Mesenchymal stem cell (in vitro differentiated cells and primary cell): Measurements from ENCODE around the gene PRKAB2.

ENCODE experiments used
- DNase-seq: peaks from one replicate; pipeline ENCODE4 v3.0.0-alpha.2; 2013
- H2AFZ ChIP-seq: one replicate; pipeline ENCODE4 v1.6.1; 2013; ENCODE audit warnings: low read depth, mild to moderate bottlenecking, control low read depth, inconsistent platforms, low read length, moderate library complexity
- H2AK5ac ChIP-seq: 2 replicates; pipeline ENCODE4 v1.6.1; 2013; ENCODE audit warnings: low read length, moderate library complexity, mild to moderate bottlenecking, inconsistent platforms; ENCODE audit not compliant: severe bottlenecking
- H2BK120ac ChIP-seq: one replicate; pipeline ENCODE4 v1.6.1; 2013; ENCODE audit warnings: low read depth, mild to moderate bottlenecking, inconsistent platforms, low read length, moderate library complexity
- H2BK12ac ChIP-seq, 2 experiments: one replicate each; pipeline ENCODE4 v1.6.1; 2013; ENCODE audit warnings: inconsistent platforms in 2 of 2, low read length in 2 of 2, mild to moderate bottlenecking in 2 of 2, moderate library complexity in 2 of 2, control low read depth in 1 of 2
- H2BK15ac ChIP-seq: one replicate; pipeline ENCODE4 v1.6.1; 2013; ENCODE audit warnings: mild to moderate bottlenecking, low read depth, inconsistent platforms; ENCODE audit not compliant: poor library complexity, severe bottlenecking
- H2BK5ac ChIP-seq: 2 replicates; pipeline ENCODE4 v1.6.1; 2013; ENCODE audit warnings: low read depth, mild to moderate bottlenecking, low read length, control low read depth, inconsistent platforms; ENCODE audit not compliant: poor library complexity, severe bottlenecking
- H3K14ac ChIP-seq, 2 experiments: one replicate each; pipeline ENCODE4 v1.6.1; 2013; ENCODE audit warnings: inconsistent platforms in 2 of 2, low read length in 2 of 2, control low read depth in 1 of 2, mild to moderate bottlenecking in 1 of 2, moderate library complexity in 1 of 2
- H3K18ac ChIP-seq, 2 experiments: one replicate each; pipeline ENCODE4 v1.6.1; 2013; ENCODE audit warnings: inconsistent platforms in 2 of 2, low read length in 2 of 2, control low read depth in 1 of 2, low read depth in 1 of 2, mild to moderate bottlenecking in 1 of 2
- H3K23ac ChIP-seq, 2 experiments: one replicate each; pipeline ENCODE4 v1.6.1; 2013; ENCODE audit warnings: inconsistent platforms in 2 of 2, low read length in 2 of 2, mild to moderate bottlenecking in 2 of 2, moderate library complexity in 2 of 2, control low read depth in 1 of 2
- H3K27ac ChIP-seq: 2 replicates; pipeline ENCODE4 v1.5.1; 2013; ENCODE audit warnings: mild to moderate bottlenecking, moderate library complexity, low read length, control low read depth, inconsistent platforms; ENCODE audit not compliant: poor library complexity, severe bottlenecking
- H3K27me3 ChIP-seq, 2 experiments: 2 replicates each; pipeline versions ENCODE4 v1.6.1 to v1.7.0; 2013; ENCODE audit warnings: low read length in 2 of 2, mild to moderate bottlenecking in 2 of 2, moderate library complexity in 2 of 2, control low read depth in 1 of 2, inconsistent platforms in 1 of 2; ENCODE audit not compliant: control insufficient read depth in 1 of 2, insufficient read depth in 1 of 2
- H3K36me3 ChIP-seq, 2 experiments: 2 replicates each; pipeline versions ENCODE4 v1.6.1 to v1.7.0; 2013; ENCODE audit warnings: low read length in 2 of 2, control low read depth in 1 of 2, inconsistent platforms in 1 of 2, low read depth in 1 of 2, mild to moderate bottlenecking in 1 of 2; ENCODE audit not compliant: insufficient read depth in 2 of 2, control insufficient read depth in 1 of 2
- H3K4ac ChIP-seq, 2 experiments: one replicate each; pipeline ENCODE4 v1.6.1; 2013; ENCODE audit warnings: inconsistent platforms in 2 of 2, low read length in 2 of 2, mild to moderate bottlenecking in 2 of 2, moderate library complexity in 2 of 2, control low read depth in 1 of 2, low read depth in 1 of 2
- H3K4me1 ChIP-seq: 2 replicates; pipeline ENCODE4 v1.6.1; 2013; ENCODE audit warnings: low read depth, low read length, control low read depth; ENCODE audit not compliant: control insufficient read depth, insufficient read depth
- H3K4me2 ChIP-seq: 2 replicates; pipeline ENCODE4 v1.6.1; 2013; ENCODE audit warnings: low read length, mild to moderate bottlenecking, inconsistent platforms; ENCODE audit not compliant: poor library complexity, severe bottlenecking
- H3K4me3 ChIP-seq, 2 experiments: 2 replicates each; pipeline versions ENCODE4 v1.5.1 to v1.7.0; 2013; ENCODE audit warnings: low read length in 2 of 2, mild to moderate bottlenecking in 2 of 2, control low read depth in 1 of 2, low read depth in 1 of 2; ENCODE audit not compliant: insufficient read depth in 1 of 2
- H3K79me1 ChIP-seq: replicated peaks from 2 replicates; pipeline ENCODE4 v1.6.1; 2013; ENCODE audit warnings: mild to moderate bottlenecking, control low read depth, low read length, inconsistent platforms; ENCODE audit not compliant: poor library complexity, severe bottlenecking
- H3K9ac ChIP-seq: 2 replicates; pipeline ENCODE4 v1.7.0; 2013; ENCODE audit warnings: mild to moderate bottlenecking, low read length, moderate library complexity
- H3K9me3 ChIP-seq: 2 replicates; pipeline ENCODE4 v1.7.0; 2013; ENCODE audit warnings: mild to moderate bottlenecking, low read length; ENCODE audit not compliant: control insufficient read depth
- H4K8ac ChIP-seq: one replicate; pipeline ENCODE4 v1.6.1; 2013; ENCODE audit warnings: inconsistent platforms, mild to moderate bottlenecking, low read length, moderate library complexity
- H4K91ac ChIP-seq: one replicate; pipeline ENCODE4 v1.6.1; 2013; ENCODE audit warnings: mild to moderate bottlenecking, low read length, inconsistent platforms
- WGBS: methylation state at CpG from one replicate; pipeline ENCODE4 v1.1.7; 2013; ENCODE audit warnings: mixed read lengths; 5-methylcytosine and 5-hydroxymethylcytosine counted together

The PRKAB2 gene

DNA sequence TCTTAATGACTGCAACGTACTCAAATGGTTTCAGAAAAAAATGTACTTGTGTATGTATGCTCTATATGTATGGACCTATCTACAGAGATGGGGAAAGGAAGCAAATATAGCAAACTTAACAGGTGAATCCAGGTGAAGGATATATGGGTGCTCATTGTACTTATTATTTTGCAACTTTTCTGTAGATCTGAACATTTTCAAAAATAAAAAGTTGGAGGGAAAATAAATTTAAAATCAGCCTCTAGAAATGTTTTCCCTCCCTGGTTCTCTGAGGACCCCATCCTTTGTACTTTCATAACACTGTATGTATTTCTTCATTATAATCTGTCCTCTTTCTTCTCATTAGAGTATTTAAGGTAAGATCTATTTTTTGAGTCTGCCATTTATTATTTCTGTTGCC, 34.9 kb upstream of the PRKAB2 start:
- no peak overlapping the region for H2AFZ ChIP-seq
- H3K9me3 ChIP-seq, result no peaks in the 10 kb centered on the region
- H3K23ac ChIP-seq, result no peak overlapping the region
- H3K4ac ChIP-seq, result no peak overlapping the region
- no peaks in the 10 kb centered on the region for H3K79me1 ChIP-seq
- no peak overlapping the region for H4K8ac ChIP-seq
- no peaks in the 10 kb centered on the region for H3K36me3 ChIP-seq
- no peak for DNase-seq
- H3K18ac ChIP-seq, result no peak overlapping the region
- no peak overlapping the region for H3K4me3 ChIP-seq
- H3K27ac ChIP-seq, result no peak overlapping the region
- H3K14ac ChIP-seq, result no peak overlapping the region
- no peaks in the 10 kb centered on the region for H3K27me3 ChIP-seq
- no peak overlapping the region for H2BK15ac ChIP-seq
- no peak overlapping the region for H3K9ac ChIP-seq
- H3K4me2 ChIP-seq, result no peak overlapping the region
- no peak overlapping the region for H2BK5ac ChIP-seq
- no peak overlapping the region for H2AK5ac ChIP-seq
- no peak overlapping the region for H4K91ac ChIP-seq
- whole genome bisulfite sequencing, result no CpG with 5 or more reads among the region's 1 CpG
- no peak overlapping the region for H2BK120ac ChIP-seq
- H3K4me1 ChIP-seq, result no peaks in the 10 kb centered on the region
- H2BK12ac ChIP-seq, result no peak overlapping the region

GRCh38 chr1:147204080-147204479, 31.8 kb upstream of the PRKAB2 start:
- Histone ChIP-seq H2AFZ (no peak overlapping the region), H3K23ac (no peak overlapping the region), H2BK120ac (no peak overlapping the region), H2BK15ac (no peak overlapping the region), H4K8ac (no peak overlapping the region), H2AK5ac (no peak overlapping the region), H3K9ac (no peak overlapping the region), H3K9me3 (no peaks in the 10 kb centered on the region), H3K4me1 (no peaks in the 10 kb centered on the region), H3K36me3 (no peaks in the 10 kb centered on the region), H3K4me3 (no peak overlapping the region), H3K4ac (no peak overlapping the region), H3K27me3 (no peaks in the 10 kb centered on the region), H3K27ac (no peak overlapping the region), H3K79me1 (no peaks in the 10 kb centered on the region), H3K18ac (no peak overlapping the region), H2BK5ac (no peak overlapping the region), H3K14ac (no peak overlapping the region), H3K4me2 (no peak overlapping the region), H2BK12ac (no peak overlapping the region), H4K91ac (no peak overlapping the region)
- DNase-seq, result no peak
- 90% methylated on average over 3 of the region's 3 CpGs for WGBS

GRCh38 chr1:147202576-147202975, 30.3 kb upstream of the PRKAB2 start:
- H3K23ac ChIP-seq, result no peak overlapping the region
- H3K4me3 ChIP-seq, result no peak overlapping the region
- H2BK15ac ChIP-seq, result no peak overlapping the region
- no peak overlapping the region for H3K4ac ChIP-seq
- no peak overlapping the region for H2AFZ ChIP-seq
- 49% methylated on average over 2 of the region's 2 CpGs for WGBS
- no peaks in the 10 kb centered on the region for H3K79me1 ChIP-seq
- no peak overlapping the region for H2BK5ac ChIP-seq
- no peaks in the 10 kb centered on the region for H3K36me3 ChIP-seq
- no peak overlapping the region for H2BK120ac ChIP-seq
- H3K4me1 ChIP-seq, result no peaks in the 10 kb centered on the region
- no peak overlapping the region for H3K27ac ChIP-seq
- H4K91ac ChIP-seq, result no peak overlapping the region
- no peaks in the 10 kb centered on the region for H3K27me3 ChIP-seq
- no peak overlapping the region for H3K4me2 ChIP-seq
- DNase-seq, result no peak
- H3K14ac ChIP-seq, result no peak overlapping the region
- H4K8ac ChIP-seq, result no peak overlapping the region
- H2BK12ac ChIP-seq, result no peak overlapping the region
- H3K9ac ChIP-seq, result no peak overlapping the region
- H3K9me3 ChIP-seq, result no peaks in the 10 kb centered on the region
- no peak overlapping the region for H2AK5ac ChIP-seq
- H3K18ac ChIP-seq, result no peak overlapping the region

DNA sequence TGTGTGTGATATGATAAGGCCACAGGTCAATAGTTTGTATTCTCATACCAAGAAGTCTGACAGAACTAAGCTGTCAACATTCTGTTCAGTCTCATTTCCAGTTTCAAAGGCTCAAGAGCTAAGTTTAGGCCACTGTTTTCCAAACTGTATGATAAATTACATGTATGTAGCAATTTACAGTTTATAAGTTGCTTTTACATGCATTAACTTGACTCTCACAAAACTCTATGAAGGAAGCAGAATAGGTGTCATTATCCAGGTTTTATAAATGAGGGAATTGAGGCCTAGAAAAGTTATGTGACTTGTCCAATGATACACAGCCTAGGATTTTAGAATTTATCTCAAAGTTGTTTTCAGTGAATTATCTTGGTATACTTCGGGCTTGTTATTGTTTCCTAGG, 29.5 kb upstream of the PRKAB2 start:
- Histone ChIP-seq H3K4me1 (no peaks in the 10 kb centered on the region), H3K79me1 (no peaks in the 10 kb centered on the region), H2BK120ac (no peak overlapping the region), H3K18ac (no peak overlapping the region), H3K14ac (no peak overlapping the region), H3K4ac (no peak overlapping the region), H3K4me2 (no peak overlapping the region), H2BK15ac (no peak overlapping the region), H2AK5ac (no peak overlapping the region), H2BK5ac (no peak overlapping the region), H3K27me3 (no peaks in the 10 kb centered on the region), H2AFZ (no peak overlapping the region), H4K91ac (no peak overlapping the region), H3K9me3 (no peaks in the 10 kb centered on the region), H3K9ac (no peak overlapping the region), H4K8ac (no peak overlapping the region), H3K4me3 (peak overlapping the region in 1 of 2 experiments; percentile 55), H3K27ac (no peak overlapping the region), H3K23ac (no peak overlapping the region), H3K36me3 (no peaks in the 10 kb centered on the region), H2BK12ac (no peak overlapping the region)
- DNase-seq, result no peak
- WGBS, result 100% methylated on average over 1 of the region's 1 CpG
